B cell (primary cell): ENCODE measurements around the gene TEX101.

ENCODE experiments used
- CTCF ChIP-seq: fragments of 200-600 bp; IDR thresholded peaks from one replicate; pipeline ENCODE4 v1.8.0; 2022; ENCODE audit warnings: antibody characterized with exemption, mild to moderate bottlenecking
- EZH2 ChIP-seq: IDR thresholded peaks from 2 replicates; pipeline ENCODE4 v1.6.1; 2012; ENCODE audit warnings: borderline replicate concordance, low read depth, mild to moderate bottlenecking, moderate library complexity, low read length; ENCODE audit not compliant: insufficient read depth, poor library complexity, severe bottlenecking

GRCh38 chr19:43439032-43439708, 24.5 kb downstream of the TEX101 start:
- TF ChIP-seq CTCF (no peak), EZH2 (no peak)
